ENCODE data around the gene HBQ1. TPM values are rescaled to one million over a fixed set of nuclear protein-coding genes. Genes with fewer than 3 reads are reported as not detected.
"Not testable (repeated sequence)": the region's sequence is repeated elsewhere in the genome, so short reads cannot be mapped to it uniquely, and the experiment has no call there.

HBQ1 gene
- total RNA-seq, 2 donors from 2014 or later = not detected

DNA sequence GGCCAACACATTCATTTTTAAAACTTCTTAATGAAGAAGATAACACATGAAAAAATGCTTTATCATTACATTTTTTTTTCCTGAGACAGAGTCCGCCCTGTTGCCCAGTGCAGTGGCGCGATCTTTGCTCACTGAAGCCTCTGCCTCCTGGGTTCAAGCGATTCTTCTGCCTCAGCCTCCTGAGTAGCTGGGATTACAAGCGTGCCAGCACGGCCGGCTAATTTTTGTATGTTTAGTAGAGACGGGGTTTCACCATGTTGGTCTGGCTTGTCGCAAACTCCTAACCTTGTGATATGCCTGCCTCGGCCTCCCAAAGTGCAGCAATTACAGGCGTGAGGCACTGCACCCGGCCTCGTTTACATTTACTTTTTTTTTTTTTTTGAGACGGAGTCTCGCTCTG lies 13.2 kb downstream of the HBQ1 start:
- no peak for ATAC-seq (ENCODE audit: insufficient number of reproducible peaks, low FRiP score, low read depth)
- H3K4me1 ChIP-seq (ENCODE audit: control insufficient read depth in 1 of 2, low read depth in 2 of 2) = no peaks in the 10 kb centered on the region
- H3K4me3 ChIP-seq = no peak overlapping the region
- peaks cover 93% of the 10 kb centered on the region for H3K36me3 ChIP-seq
- DNase-seq (ENCODE audit: low spot score) = no peak
- TF ChIP-seq, protein P1, sequence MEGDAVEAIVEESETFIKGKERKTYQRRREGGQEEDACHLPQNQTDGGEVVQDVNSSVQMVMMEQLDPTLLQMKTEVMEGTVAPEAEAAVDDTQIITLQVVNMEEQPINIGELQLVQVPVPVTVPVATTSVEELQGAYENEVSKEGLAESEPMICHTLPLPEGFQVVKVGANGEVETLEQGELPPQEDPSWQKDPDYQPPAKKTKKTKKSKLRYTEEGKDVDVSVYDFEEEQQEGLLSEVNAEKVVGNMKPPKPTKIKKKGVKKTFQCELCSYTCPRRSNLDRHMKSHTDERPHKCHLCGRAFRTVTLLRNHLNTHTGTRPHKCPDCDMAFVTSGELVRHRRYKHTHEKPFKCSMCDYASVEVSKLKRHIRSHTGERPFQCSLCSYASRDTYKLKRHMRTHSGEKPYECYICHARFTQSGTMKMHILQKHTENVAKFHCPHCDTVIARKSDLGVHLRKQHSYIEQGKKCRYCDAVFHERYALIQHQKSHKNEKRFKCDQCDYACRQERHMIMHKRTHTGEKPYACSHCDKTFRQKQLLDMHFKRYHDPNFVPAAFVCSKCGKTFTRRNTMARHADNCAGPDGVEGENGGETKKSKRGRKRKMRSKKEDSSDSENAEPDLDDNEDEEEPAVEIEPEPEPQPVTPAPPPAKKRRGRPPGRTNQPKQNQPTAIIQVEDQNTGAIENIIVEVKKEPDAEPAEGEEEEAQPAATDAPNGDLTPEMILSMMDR (IDR thresholded peaks at IDR 0.05) = no peak
- H3K27me3 ChIP-seq (replicated peaks; ENCODE audit: insufficient read depth) = no peaks in the 10 kb centered on the region
- no peak overlapping the region for H3K27ac ChIP-seq
- H3K9me3 ChIP-seq = no peaks in the 10 kb centered on the region

DNA sequence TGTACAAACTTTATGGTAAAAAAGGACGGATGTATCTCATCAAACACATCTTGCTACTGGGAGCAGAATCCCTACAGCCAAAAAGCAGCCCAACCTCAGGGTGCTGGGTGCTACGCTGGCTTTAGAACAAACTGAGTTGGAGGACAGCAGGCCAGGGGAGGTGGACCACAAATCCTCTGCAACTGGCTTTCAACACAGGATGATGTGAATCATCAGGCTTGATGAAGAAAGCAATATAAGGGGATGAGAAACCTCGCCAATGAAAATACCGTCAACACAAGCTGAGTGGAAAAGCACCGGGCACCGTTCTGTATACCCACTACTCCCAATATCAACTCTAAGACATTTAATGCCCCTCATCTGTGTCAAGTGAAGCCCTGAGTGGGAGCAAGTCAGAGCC lies 14.3 kb downstream of the HBQ1 start:
- TF ChIP-seq, protein P1 (IDR thresholded peaks at IDR 0.05) = no peak
- no peak overlapping the region for H3K27ac ChIP-seq
- no peak overlapping the region for H3K4me3 ChIP-seq
- H3K27me3 ChIP-seq (replicated peaks; ENCODE audit: insufficient read depth) = no peaks in the 10 kb centered on the region
- H3K36me3 ChIP-seq = peaks cover 92% of the 10 kb centered on the region
- ATAC-seq (ENCODE audit: insufficient number of reproducible peaks, low FRiP score, low read depth) = no peak
- H3K9me3 ChIP-seq = no peaks in the 10 kb centered on the region
- H3K4me1 ChIP-seq (ENCODE audit: control insufficient read depth in 1 of 2, low read depth in 2 of 2) = no peaks in the 10 kb centered on the region
- no peak for DNase-seq (ENCODE audit: low spot score)

DNA sequence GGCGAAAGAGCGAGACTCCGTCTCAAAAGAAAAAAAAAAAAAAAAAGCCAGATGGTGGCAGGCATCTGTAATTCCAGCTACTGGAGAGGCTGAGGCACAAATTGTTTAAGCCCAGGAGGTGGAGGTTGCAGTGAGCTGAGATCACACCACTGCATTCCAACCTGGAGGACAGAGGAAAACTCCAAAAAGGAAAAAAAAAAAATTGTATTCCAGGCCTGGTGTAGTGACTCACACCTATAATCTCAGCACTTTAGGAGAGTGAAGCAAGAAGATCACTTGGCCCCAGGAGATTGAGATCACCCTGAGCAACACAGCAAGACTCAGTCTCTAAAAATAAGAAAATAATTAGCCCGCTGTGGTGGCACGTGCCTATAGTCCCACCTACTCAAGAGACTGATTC lies 20.1 kb downstream of the HBQ1 start:
- ATAC-seq (ENCODE audit: insufficient number of reproducible peaks, low FRiP score, low read depth) = no peak
- Histone ChIP-seq H3K36me3 (peaks cover 66% of the 10 kb centered on the region), H3K9me3 (no peaks in the 10 kb centered on the region), H3K4me3 (no peak overlapping the region), H3K4me1 (ENCODE audit: control insufficient read depth in 1 of 2, low read depth in 2 of 2) (no peaks in the 10 kb centered on the region), H3K27me3 (replicated peaks; ENCODE audit: insufficient read depth) (no peaks in the 10 kb centered on the region), H3K27ac (no peak overlapping the region)
- DNase-seq (ENCODE audit: low spot score) = no peak
- TF ChIP-seq, protein P1 (IDR thresholded peaks at IDR 0.05) = no peak

DNA sequence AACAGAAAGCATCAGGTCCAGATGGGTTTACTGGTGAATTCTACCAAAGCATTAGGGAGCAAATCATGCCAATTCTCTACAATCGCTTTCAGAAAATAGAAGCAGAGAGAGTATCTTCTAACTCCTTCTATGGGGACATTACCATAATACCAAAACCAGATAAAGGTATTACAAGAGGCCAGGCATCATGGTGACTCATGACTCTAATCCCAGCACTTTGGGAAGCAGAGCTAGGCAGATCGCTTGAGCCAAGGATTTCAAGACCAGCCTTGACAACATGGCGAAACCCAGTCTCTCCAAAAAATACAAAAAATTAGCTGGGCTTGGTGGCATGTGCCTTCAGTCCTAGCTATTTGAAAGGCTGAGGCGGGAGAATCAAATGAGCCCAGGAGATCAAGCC lies 23.0 kb downstream of the HBQ1 start:
- Histone ChIP-seq H3K9me3 (no peaks in the 10 kb centered on the region), H3K4me1 (ENCODE audit: control insufficient read depth in 1 of 2, low read depth in 2 of 2) (no peaks in the 10 kb centered on the region), H3K27me3 (replicated peaks; ENCODE audit: insufficient read depth) (no peaks in the 10 kb centered on the region), H3K36me3 (peaks cover 66% of the 10 kb centered on the region), H3K27ac (no peak overlapping the region), H3K4me3 (no peak overlapping the region)
- ATAC-seq (ENCODE audit: insufficient number of reproducible peaks, low FRiP score, low read depth) (no peak), DNase-seq (ENCODE audit: low spot score) (no peak)
- TF ChIP-seq, protein P1 (IDR thresholded peaks at IDR 0.05) = no peak

- not testable (repeated sequence) for DNase-seq (ENCODE audit: low spot score); H3K9me3 ChIP-seq; H3K4me1 ChIP-seq (ENCODE audit: control insufficient read depth in 1 of 2, low read depth in 2 of 2); H3K27ac ChIP-seq; ATAC-seq (ENCODE audit: insufficient number of reproducible peaks, low FRiP score, low read depth); H3K4me3 ChIP-seq; H3K27me3 ChIP-seq (replicated peaks; ENCODE audit: insufficient read depth)
- H3K36me3 ChIP-seq = peaks cover 65% of the 10 kb centered on the region
These were observed 23.8 kb downstream of the HBQ1 start for GRCh38 chr16:204046-204445.

- H3K4me1 ChIP-seq (ENCODE audit: control insufficient read depth in 1 of 2, low read depth in 2 of 2); DNase-seq (ENCODE audit: low spot score); H3K27me3 ChIP-seq (replicated peaks; ENCODE audit: insufficient read depth); H3K27ac ChIP-seq; H3K9me3 ChIP-seq; H3K4me3 ChIP-seq; ATAC-seq (ENCODE audit: insufficient number of reproducible peaks, low FRiP score, low read depth): not testable (repeated sequence)
- peaks cover 65% of the 10 kb centered on the region for H3K36me3 ChIP-seq
These were observed 29.1 kb downstream of the HBQ1 start for GRCh38 chr16:209359-209758.

GRCh38 chr16:211631-212180 lies 31.4 kb downstream of the HBQ1 start:
- DNase-seq (ENCODE audit: low spot score); H3K4me1 ChIP-seq (ENCODE audit: control insufficient read depth in 1 of 2, low read depth in 2 of 2); H3K4me3 ChIP-seq; H3K27ac ChIP-seq; ATAC-seq (ENCODE audit: insufficient number of reproducible peaks, low FRiP score, low read depth); H3K9me3 ChIP-seq; H3K27me3 ChIP-seq (replicated peaks; ENCODE audit: insufficient read depth): not testable (repeated sequence)
- H3K36me3 ChIP-seq = peaks cover 65% of the 10 kb centered on the region
